B cell (primary cell): ENCODE data around the gene TLK2. TPM values are rescaled to one million over a fixed set of nuclear protein-coding genes. Genes with fewer than 3 reads are reported as not detected.

Source experiments
- ATAC-seq: fragments of 200-7000 bp; cut with Tn5 transposase; one replicate; pipeline ENCODE4 v1.10.0; 2021; ENCODE audit warnings: low read depth, mild to moderate bottlenecking, moderate number of reproducible peaks, moderate library complexity
- CTCF ChIA-PET: fragments of 350-600 bp; sonication (Branson Sonifier 250); formaldehyde crosslinking; loops from one replicate; lab custom pipeline; 2021; ENCODE audit warnings: antibody characterized with exemption, inconsistent platforms; lab: Charles Lee
- POLR2A ChIA-PET: fragments of 350-600 bp; sonication (Branson Sonifier 250); formaldehyde crosslinking; loops from one replicate; lab custom pipeline; 2021; ENCODE audit warnings: antibody characterized with exemption; lab: Charles Lee
- DNase-seq: peaks from one replicate; pipeline ENCODE4 v3.0.0; 2013
- H2AFZ ChIP-seq: 2 replicates; pipeline ENCODE4 v1.6.1; 2012; ENCODE audit warnings: mild to moderate bottlenecking, low read depth, low read length; ENCODE audit not compliant: insufficient read depth, poor library complexity, severe bottlenecking
- H3K27ac ChIP-seq, 2 donors: 1 replicate in 1 of 2; 2 replicates in 1 of 2; pipeline ENCODE4 v1.5.1; 2012 to 2013; ENCODE audit warnings: low read length in 2 of 2, mild to moderate bottlenecking in 2 of 2, moderate library complexity in 1 of 2
- H3K27me3 ChIP-seq, 4 experiments: fragments of 200-600 bp in 1 of 4; sonication (generic) in 1 of 4; replicated peaks in 1 of 4; 1 replicate in 2 of 4; 2 replicates in 2 of 4; pipeline versions ENCODE4 v1.6.1 to v1.7.0; 2013 to 2016; ENCODE audit warnings: low read length in 3 of 4, mild to moderate bottlenecking in 2 of 4, mixed read lengths in 1 of 4, moderate library complexity in 1 of 4; ENCODE audit not compliant: insufficient read depth in 4 of 4, control insufficient read depth in 3 of 4; ENCODE audit errors: control extremely low read depth in 1 of 4
- H3K36me3 ChIP-seq, 2 experiments: replicated peaks in 1 of 2; 1 replicate in 1 of 2; 2 replicates in 1 of 2; pipeline versions ENCODE4 v1.6.1 to v1.7.1; 2013; ENCODE audit warnings: low read length in 1 of 2; ENCODE audit not compliant: insufficient read depth in 2 of 2, control insufficient read depth in 1 of 2; ENCODE audit errors: control extremely low read depth in 1 of 2, extremely low read depth in 1 of 2
- H3K4me1 ChIP-seq, 2 donors: fragments of 200-600 bp in 1 of 2; sonication (generic) in 1 of 2; 1 replicate in 1 of 2; 2 replicates in 1 of 2; pipeline versions ENCODE4 v1.5.1 to v1.6.1; 2013 to 2017; ENCODE audit warnings: low read length in 2 of 2; ENCODE audit not compliant: control insufficient read depth in 2 of 2, insufficient read depth in 2 of 2
- H3K4me2 ChIP-seq: replicated peaks from 2 replicates; pipeline ENCODE3; 2012; ENCODE audit warnings: mild to moderate bottlenecking, low read depth, low read length; ENCODE audit not compliant: poor library complexity, severe bottlenecking
- H3K4me3 ChIP-seq, 5 experiments: fragments of 200-600 bp in 1 of 5; sonication (generic) in 1 of 5; 1 replicate in 3 of 5; 2 replicates in 2 of 5; pipeline versions ENCODE4 v1.5.1 to v1.7.0; 2011 to 2016; ENCODE audit warnings: low read length in 4 of 5, mild to moderate bottlenecking in 4 of 5, low read depth in 2 of 5, control low read depth in 1 of 5, moderate library complexity in 1 of 5; ENCODE audit not compliant: insufficient read depth in 1 of 5; ENCODE audit errors: control extremely low read depth in 1 of 5, extremely low read depth in 1 of 5
- H3K79me2 ChIP-seq: fragments of 200-600 bp; sonication (generic); one replicate; pipeline ENCODE4 v1.6.0; 2016; ENCODE audit warnings: low read length; ENCODE audit not compliant: control insufficient read depth, insufficient read depth
- H3K9ac ChIP-seq: fragments of 200-600 bp; sonication (generic); 2 replicates; pipeline ENCODE4 v1.6.1; 2017; ENCODE audit warnings: mild to moderate bottlenecking, low read length, moderate library complexity
- H3K9me3 ChIP-seq, 3 donors: one replicate each; pipeline versions ENCODE4 v1.6.1 to v1.7.1; 2013; ENCODE audit warnings: low read length in 2 of 3; ENCODE audit not compliant: control insufficient read depth in 2 of 3, insufficient read depth in 1 of 3; ENCODE audit errors: control extremely low read depth in 1 of 3
- H4K20me1 ChIP-seq: 2 replicates; pipeline ENCODE4 v1.6.0; 2012; ENCODE audit warnings: mild to moderate bottlenecking, low read length; ENCODE audit not compliant: insufficient read depth, control insufficient read depth, poor library complexity, severe bottlenecking
- H3K27ac Mint-ChIP-seq: one replicate; pipeline ENCODE4 v1.8.0; 2021; ENCODE audit warnings: mixed read lengths
- H3K27me3 Mint-ChIP-seq: one replicate; pipeline ENCODE4 v1.8.0; 2021; ENCODE audit warnings: mixed read lengths
- H3K4me1 Mint-ChIP-seq: one replicate; pipeline ENCODE4 v1.8.0; 2021; ENCODE audit warnings: mixed read lengths
- H3K4me3 Mint-ChIP-seq: one replicate; pipeline ENCODE4 v1.8.0; 2021; ENCODE audit warnings: mixed read lengths
- H3K9me3 Mint-ChIP-seq: one replicate; pipeline ENCODE4 v1.8.0; 2022; ENCODE audit warnings: mixed read lengths; ENCODE audit not compliant: insufficient read depth
- EZH2 ChIP-seq: IDR thresholded peaks from 2 replicates; pipeline ENCODE4 v1.6.1; 2012; ENCODE audit warnings: borderline replicate concordance, low read depth, mild to moderate bottlenecking, moderate library complexity, low read length; ENCODE audit not compliant: insufficient read depth, poor library complexity, severe bottlenecking
- WGBS: methylation state at CpG from one replicate; pipeline ENCODE4 v1.1.5; 2013; ENCODE audit warnings: missing lambda C conversion rate; ENCODE audit not compliant: insufficient coverage; 5-methylcytosine and 5-hydroxymethylcytosine counted together
- intact Hi-C: fragments of 100-400 bp; cut with micrococcal nuclease; formaldehyde crosslinking; loops from one replicate; pipeline ENCODE4 v1.10.0; 2022
- polyA plus RNA-seq: library from polyadenylated mRNA; depleted of rRNA; stranded (reverse); fragments of >200 nt; gene quantifications from 2 replicates; pipeline ENCODE4 v1.2.3, GENCODE V29; 2012
- total RNA-seq, 2 donors: library from RNA; stranded (reverse); fragments of 120-200 nt in 1 of 2; gene quantifications; 1 replicate in 1 of 2; 2 replicates in 1 of 2; pipeline versions ENCODE4 v1.2.3 to v1.2.4, GENCODE V29; 2013 to 2022
- TF ChIP-seq, protein P1 (sequence below): fragments of 200-600 bp; IDR thresholded peaks from one replicate; pipeline ENCODE4 v1.8.0; 2022; ENCODE audit warnings: antibody characterized with exemption, mild to moderate bottlenecking

Gene TLK2
- total and polyA plus RNA-seq, 2 donors (not counting 1 experiment from before 2014, with no cell fraction given) = 36.3 to 75.3 TPM

- Histone ChIP-seq H2AFZ (no peak overlapping the region), H3K4me3 (no peak overlapping the region), H3K4me2 (no peak overlapping the region), H3K36me3 (peaks cover 2 to 44% of the 10 kb centered on the region in 2 experiments), H3K4me1 (peaks cover 0 to 8% of the 10 kb centered on the region in 2 donors), H3K9me3 (no peaks in the 10 kb centered on the region), H3K27ac (no peak overlapping the region), H3K27me3 (no peaks in the 10 kb centered on the region), H3K79me2 (no peaks in the 10 kb centered on the region), H3K9ac (no peak overlapping the region), H4K20me1 (no peaks in the 10 kb centered on the region)
- Mint-ChIP-seq H3K27ac (no peak overlapping the region), H3K27me3 (no peaks in the 10 kb centered on the region), H3K9me3 (no peaks in the 10 kb centered on the region), H3K4me1 (peaks cover 20% of the 10 kb centered on the region), H3K4me3 (no peak overlapping the region)
- no peak for TF ChIP-seq EZH2
- TF ChIP-seq, protein P1, sequence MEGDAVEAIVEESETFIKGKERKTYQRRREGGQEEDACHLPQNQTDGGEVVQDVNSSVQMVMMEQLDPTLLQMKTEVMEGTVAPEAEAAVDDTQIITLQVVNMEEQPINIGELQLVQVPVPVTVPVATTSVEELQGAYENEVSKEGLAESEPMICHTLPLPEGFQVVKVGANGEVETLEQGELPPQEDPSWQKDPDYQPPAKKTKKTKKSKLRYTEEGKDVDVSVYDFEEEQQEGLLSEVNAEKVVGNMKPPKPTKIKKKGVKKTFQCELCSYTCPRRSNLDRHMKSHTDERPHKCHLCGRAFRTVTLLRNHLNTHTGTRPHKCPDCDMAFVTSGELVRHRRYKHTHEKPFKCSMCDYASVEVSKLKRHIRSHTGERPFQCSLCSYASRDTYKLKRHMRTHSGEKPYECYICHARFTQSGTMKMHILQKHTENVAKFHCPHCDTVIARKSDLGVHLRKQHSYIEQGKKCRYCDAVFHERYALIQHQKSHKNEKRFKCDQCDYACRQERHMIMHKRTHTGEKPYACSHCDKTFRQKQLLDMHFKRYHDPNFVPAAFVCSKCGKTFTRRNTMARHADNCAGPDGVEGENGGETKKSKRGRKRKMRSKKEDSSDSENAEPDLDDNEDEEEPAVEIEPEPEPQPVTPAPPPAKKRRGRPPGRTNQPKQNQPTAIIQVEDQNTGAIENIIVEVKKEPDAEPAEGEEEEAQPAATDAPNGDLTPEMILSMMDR = no peak
- intact Hi-C loops = no loop called here
- POLR2A ChIA-PET = no interaction called here
- CTCF ChIA-PET = no interaction called here
- no peak for ATAC-seq
- DNase-seq = no peak
- 94% methylated on average over 3 of the region's 6 CpGs for WGBS
Observed at GRCh38 chr17:62614142-62614541, 135.5 kb downstream of the TLK2 start.

GRCh38 chr17:62615503-62615902 lies 136.9 kb downstream of the TLK2 start:
- Histone ChIP-seq H3K36me3 (peaks cover 1 to 30% of the 10 kb centered on the region in 2 experiments), H3K9me3 (no peaks in the 10 kb centered on the region), H3K4me1 (peaks cover 0 to 8% of the 10 kb centered on the region in 2 donors), H3K4me2 (no peak overlapping the region), H3K4me3 (no peak overlapping the region), H4K20me1 (no peaks in the 10 kb centered on the region), H3K9ac (no peak overlapping the region), H3K27me3 (no peaks in the 10 kb centered on the region), H2AFZ (no peak overlapping the region), H3K79me2 (no peaks in the 10 kb centered on the region), H3K27ac (no peak overlapping the region)
- ATAC-seq (no peak), DNase-seq (no peak)
- H3K27me3 Mint-ChIP-seq = no peaks in the 10 kb centered on the region
- no peak overlapping the region for H3K4me3 Mint-ChIP-seq
- TF ChIP-seq, protein P1 = no peak
- TF ChIP-seq EZH2 = no peak
- H3K27ac Mint-ChIP-seq = no peak overlapping the region
- CTCF ChIA-PET = no interaction called here
- POLR2A ChIA-PET = no interaction called here
- intact Hi-C loops = no loop called here
- peaks cover 16% of the 10 kb centered on the region for H3K4me1 Mint-ChIP-seq
- 100% methylated on average over 3 of the region's 4 CpGs for WGBS
- H3K9me3 Mint-ChIP-seq = no peaks in the 10 kb centered on the region
